ENCODE measurements around the gene KCTD4. TPM values are rescaled to one million over a fixed set of nuclear protein-coding genes. Genes with fewer than 3 reads are reported as not detected.
A peak's percentile ranks its signal among the peaks of the same experiment; 100 is the strongest.

Gene KCTD4
- not detected in 2 replicates for total RNA-seq (2013; cell fraction: nucleolus; rRNA removed)
- total RNA-seq (2014; rRNA removed) (0.05 TPM in 1 of 2 replicates, not detected in the other), total RNA-seq (2014; rRNA removed; fragmentation: Illumina TruSeq; extraction: Trizol) (not detected in 2 replicates), total RNA-seq (2021) (not detected in 2 replicates), polyA plus RNA-seq (2011; rRNA removed) (not detected in 2 replicates), polyA plus RNA-seq (2014; fragmentation: Illumina TruSeq; extraction: Trizol) (0.10 TPM in 1 of 2 replicates, not detected in the other), polyA plus RNA-seq (2014; fragmentation: Nextera tagmentation; extraction: Ambion mirVana) (not detected), polyA plus RNA-seq (2014; rRNA removed) (not detected in 2 replicates), polyA plus RNA-seq (2016; fragmentation: Nextera tagmentation; extraction: Ambion mirVana) (under 1 TPM in 1 of 2 experiments, not detected in 1; 0.09 TPM), polyA minus RNA-seq (2011; rRNA and poly(A)+ RNA removed) (not detected in 2 replicates), Bru-seq, nascent RNA (not detected), BruChase-seq, experiment 1, labeled RNA remaining after a 6-hour chase (percentile 20 among the genes with signal in this experiment), BruChase-seq, experiment 2, labeled RNA remaining after a 2-hour chase (not detected)
- polyA plus RNA-seq (2011; ENCODE audit: low read depth), result not detected
- polyA plus RNA-seq (2011; cell fraction: cytosol; rRNA removed), result not detected in 2 replicates
- not detected in 2 replicates for polyA plus RNA-seq (2011; cell fraction: nucleus; rRNA removed)
- not detected in 2 replicates for polyA plus RNA-seq (2012)
- not detected in 2 replicates for polyA minus RNA-seq (2011; cell fraction: cytosol; rRNA and poly(A)+ RNA removed)
- polyA minus RNA-seq (2011; cell fraction: nucleus; rRNA and poly(A)+ RNA removed), result not detected in 2 replicates
- long read RNA-seq, experiment 1, result 0 reads
- long read RNA-seq, experiment 2, result 0 reads

DNA sequence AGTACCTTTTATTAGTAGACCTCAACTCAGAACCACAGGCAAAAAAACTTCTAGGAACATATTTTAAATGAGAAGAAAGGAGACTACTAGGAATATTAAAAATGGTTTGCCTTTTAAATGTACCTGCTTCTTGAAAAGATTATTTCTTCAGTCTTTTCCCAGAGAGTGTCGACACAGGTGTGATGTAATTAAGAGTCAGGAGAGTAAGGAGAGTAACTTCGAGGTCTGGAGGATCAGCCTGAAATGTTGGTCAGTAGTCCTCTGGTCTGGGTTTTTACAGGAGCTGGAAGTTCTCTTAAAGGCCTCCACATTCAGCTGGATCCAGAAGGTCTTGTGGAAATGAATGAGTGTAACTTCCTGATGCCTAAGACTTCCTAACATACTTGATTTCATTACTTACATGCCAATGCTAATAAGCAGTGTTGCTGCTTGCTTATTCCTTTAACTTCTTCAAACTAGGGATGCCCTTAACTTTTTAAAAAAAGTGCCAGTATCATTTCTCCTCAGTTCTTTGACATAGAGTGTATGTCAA is at the start of gene KCTD4:
KCTD4 (minus strand) TSS at position 345 of the 532 bp plus-strand sequence. CDS start 6,478 bp downstream, outside the sequence.
- ChIA-PET CTCF (no interaction called here), RAD21 (ENCODE audit: unreplicated experiment) (no interaction called here), SMC1A (ENCODE audit: uncharacterized antibody, unreplicated experiment) (no interaction called here), POLR2A (no interaction called here)
- H3K79me2 ChIP-seq (ENCODE audit: control insufficient read depth, insufficient read depth, low read length), result no peaks in the 10 kb centered on the region; the same call in 1 of the 2 replicates
- no peaks in the 10 kb centered on the region for H3K27me3 ChIP-seq (replicated peaks in 1 of 2; ENCODE audit: control insufficient read depth in 2 of 2, insufficient read depth in 2 of 2, low read length in 1 of 2)
- no peaks in the 10 kb centered on the region; the same call in 2 of the 3 replicates for H3K9me3 ChIP-seq (replicated peaks; ENCODE audit: control insufficient read depth, insufficient read depth, low read length)
- no peak within 1 kb of the TSS for H3K9ac ChIP-seq (ENCODE audit: control insufficient read depth, insufficient read depth, low read length)
- H3K36me3 ChIP-seq (ENCODE audit: control insufficient read depth in 2 of 2, insufficient read depth in 2 of 2, low read length in 1 of 2), result no peaks in the 10 kb centered on the region
- intact Hi-C loops (cut with micrococcal nuclease; ENCODE audit: unreplicated experiment), result no loop called here
- BruUV-seq (replicated peaks), result no TSS peak
- TF ChIP-seq, protein P1, sequence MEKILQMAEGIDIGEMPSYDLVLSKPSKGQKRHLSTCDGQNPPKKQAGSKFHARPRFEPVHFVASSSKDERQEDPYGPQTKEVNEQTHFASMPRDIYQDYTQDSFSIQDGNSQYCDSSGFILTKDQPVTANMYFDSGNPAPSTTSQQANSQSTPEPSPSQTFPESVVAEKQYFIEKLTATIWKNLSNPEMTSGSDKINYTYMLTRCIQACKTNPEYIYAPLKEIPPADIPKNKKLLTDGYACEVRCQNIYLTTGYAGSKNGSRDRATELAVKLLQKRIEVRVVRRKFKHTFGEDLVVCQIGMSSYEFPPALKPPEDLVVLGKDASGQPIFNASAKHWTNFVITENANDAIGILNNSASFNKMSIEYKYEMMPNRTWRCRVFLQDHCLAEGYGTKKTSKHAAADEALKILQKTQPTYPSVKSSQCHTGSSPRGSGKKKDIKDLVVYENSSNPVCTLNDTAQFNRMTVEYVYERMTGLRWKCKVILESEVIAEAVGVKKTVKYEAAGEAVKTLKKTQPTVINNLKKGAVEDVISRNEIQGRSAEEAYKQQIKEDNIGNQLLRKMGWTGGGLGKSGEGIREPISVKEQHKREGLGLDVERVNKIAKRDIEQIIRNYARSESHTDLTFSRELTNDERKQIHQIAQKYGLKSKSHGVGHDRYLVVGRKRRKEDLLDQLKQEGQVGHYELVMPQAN (conservative IDR thresholded peaks at IDR 0.05), result no peak
- TF ChIP-seq, protein P2, sequence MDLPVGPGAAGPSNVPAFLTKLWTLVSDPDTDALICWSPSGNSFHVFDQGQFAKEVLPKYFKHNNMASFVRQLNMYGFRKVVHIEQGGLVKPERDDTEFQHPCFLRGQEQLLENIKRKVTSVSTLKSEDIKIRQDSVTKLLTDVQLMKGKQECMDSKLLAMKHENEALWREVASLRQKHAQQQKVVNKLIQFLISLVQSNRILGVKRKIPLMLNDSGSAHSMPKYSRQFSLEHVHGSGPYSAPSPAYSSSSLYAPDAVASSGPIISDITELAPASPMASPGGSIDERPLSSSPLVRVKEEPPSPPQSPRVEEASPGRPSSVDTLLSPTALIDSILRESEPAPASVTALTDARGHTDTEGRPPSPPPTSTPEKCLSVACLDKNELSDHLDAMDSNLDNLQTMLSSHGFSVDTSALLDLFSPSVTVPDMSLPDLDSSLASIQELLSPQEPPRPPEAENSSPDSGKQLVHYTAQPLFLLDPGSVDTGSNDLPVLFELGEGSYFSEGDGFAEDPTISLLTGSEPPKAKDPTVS (IDR thresholded peaks at IDR 0.05; ENCODE audit: low read depth, low read length), result no peak
- TF ChIP-seq, protein P3, sequence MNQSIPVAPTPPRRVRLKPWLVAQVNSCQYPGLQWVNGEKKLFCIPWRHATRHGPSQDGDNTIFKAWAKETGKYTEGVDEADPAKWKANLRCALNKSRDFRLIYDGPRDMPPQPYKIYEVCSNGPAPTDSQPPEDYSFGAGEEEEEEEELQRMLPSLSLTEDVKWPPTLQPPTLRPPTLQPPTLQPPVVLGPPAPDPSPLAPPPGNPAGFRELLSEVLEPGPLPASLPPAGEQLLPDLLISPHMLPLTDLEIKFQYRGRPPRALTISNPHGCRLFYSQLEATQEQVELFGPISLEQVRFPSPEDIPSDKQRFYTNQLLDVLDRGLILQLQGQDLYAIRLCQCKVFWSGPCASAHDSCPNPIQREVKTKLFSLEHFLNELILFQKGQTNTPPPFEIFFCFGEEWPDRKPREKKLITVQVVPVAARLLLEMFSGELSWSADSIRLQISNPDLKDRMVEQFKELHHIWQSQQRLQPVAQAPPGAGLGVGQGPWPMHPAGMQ (IDR thresholded peaks at IDR 0.05; ENCODE audit: borderline replicate concordance), result no peak
- TF ChIP-seq POLR2AphosphoS5 (IDR thresholded peaks at IDR 0.05; ENCODE audit: low read length) (no peak), CBX3 (IDR thresholded peaks at IDR 0.05; ENCODE audit: borderline replicate concordance, low read depth) (no peak), RAD51 (IDR thresholded peaks at IDR 0.05) (no peak), TCF12 (IDR thresholded peaks at IDR 0.05; ENCODE audit: low read depth, low read length) (no peak), MYB (IDR thresholded peaks at IDR 0.05; ENCODE audit: borderline replicate concordance, low read depth, low read length) (no peak), EED (IDR thresholded peaks at IDR 0.05; ENCODE audit: low read depth) (no peak), SREBF2 (IDR thresholded peaks at IDR 0.05; ENCODE audit: low read length) (no peak)
- TF ChIP-seq, protein P4, sequence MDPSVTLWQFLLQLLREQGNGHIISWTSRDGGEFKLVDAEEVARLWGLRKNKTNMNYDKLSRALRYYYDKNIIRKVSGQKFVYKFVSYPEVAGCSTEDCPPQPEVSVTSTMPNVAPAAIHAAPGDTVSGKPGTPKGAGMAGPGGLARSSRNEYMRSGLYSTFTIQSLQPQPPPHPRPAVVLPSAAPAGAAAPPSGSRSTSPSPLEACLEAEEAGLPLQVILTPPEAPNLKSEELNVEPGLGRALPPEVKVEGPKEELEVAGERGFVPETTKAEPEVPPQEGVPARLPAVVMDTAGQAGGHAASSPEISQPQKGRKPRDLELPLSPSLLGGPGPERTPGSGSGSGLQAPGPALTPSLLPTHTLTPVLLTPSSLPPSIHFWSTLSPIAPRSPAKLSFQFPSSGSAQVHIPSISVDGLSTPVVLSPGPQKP (IDR thresholded peaks at IDR 0.05; ENCODE audit: low read depth, low read length), result no peak
- TF ChIP-seq, protein P5, sequence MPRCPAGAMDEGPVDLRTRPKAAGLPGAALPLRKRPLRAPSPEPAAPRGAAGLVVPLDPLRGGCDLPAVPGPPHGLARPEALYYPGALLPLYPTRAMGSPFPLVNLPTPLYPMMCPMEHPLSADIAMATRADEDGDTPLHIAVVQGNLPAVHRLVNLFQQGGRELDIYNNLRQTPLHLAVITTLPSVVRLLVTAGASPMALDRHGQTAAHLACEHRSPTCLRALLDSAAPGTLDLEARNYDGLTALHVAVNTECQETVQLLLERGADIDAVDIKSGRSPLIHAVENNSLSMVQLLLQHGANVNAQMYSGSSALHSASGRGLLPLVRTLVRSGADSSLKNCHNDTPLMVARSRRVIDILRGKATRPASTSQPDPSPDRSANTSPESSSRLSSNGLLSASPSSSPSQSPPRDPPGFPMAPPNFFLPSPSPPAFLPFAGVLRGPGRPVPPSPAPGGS (IDR thresholded peaks at IDR 0.05; ENCODE audit: borderline replicate concordance, insufficient read depth, low read depth, low read length, poor library complexity, severe bottlenecking), result no peak
- FAIRE-seq (no peak), ATAC-seq (no peak), DNase-seq (ENCODE audit: low read depth, low spot score) (no peak)
- in situ Hi-C loops (cut with MboI), result no loop called here
- H3K4me3 ChIP-seq, result no peak within 1 kb of the TSS
- no peak within 1 kb of the TSS for H2AFZ ChIP-seq (ENCODE audit: control insufficient read depth, low read depth, low read length)
- H4K20me1 ChIP-seq (ENCODE audit: control insufficient read depth, insufficient read depth), result no peaks in the 10 kb centered on the region
- no peak within 1 kb of the TSS for H3K4me2 ChIP-seq (ENCODE audit: control insufficient read depth, insufficient read depth)
- no peak within 1 kb of the TSS for H3K27ac ChIP-seq (ENCODE audit: control insufficient read depth, insufficient read depth)
- H3K4me1 ChIP-seq (ENCODE audit: control insufficient read depth, insufficient read depth, low read length), result peaks cover 8% of the 10 kb centered on the region
- 97% methylated on average over 2 of the region's 2 CpGs for WGBS (ENCODE audit: insufficient coverage, insufficient replicate concordance, low lambda C conversion rate, missing lambda C conversion rate)

Measured in GM12878 (cell line).